GM12891 (cell line): ENCODE measurements around the gene CELF2.

Source experiments
- POLR2A ChIP-seq: IDR thresholded peaks from 2 replicates; pipeline ENCODE4 v1.6.1; 2011; ENCODE audit warnings: low read depth, low read length, control low read depth
- POLR2AphosphoS5 ChIP-seq: IDR thresholded peaks from 2 replicates; pipeline ENCODE4 v1.6.1; 2011; ENCODE audit warnings: low read depth, low read length, control low read depth

DNA sequence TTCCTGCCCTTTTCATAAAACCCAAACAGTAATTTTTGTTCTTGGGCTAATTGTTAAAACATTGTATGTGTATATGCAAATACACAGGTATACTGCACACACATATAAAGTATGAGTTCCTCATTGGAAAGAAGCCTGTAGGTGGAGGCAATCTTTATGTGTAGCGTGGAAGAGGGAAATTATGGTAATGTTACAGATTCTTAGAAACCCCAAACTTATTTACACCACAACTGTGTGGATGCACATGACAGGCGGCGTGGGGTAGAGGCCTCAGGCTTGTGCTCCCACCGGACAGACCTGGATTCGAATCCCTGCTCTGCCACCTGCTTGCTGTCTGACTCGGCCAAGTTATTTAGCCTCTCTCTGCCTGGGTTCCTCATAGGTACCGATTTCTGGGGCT, 223.0 kb downstream of the CELF2 start:
- TF ChIP-seq POLR2A (no peak), POLR2AphosphoS5 (no peak)
